Memory B cell (primary cell): ENCODE measurements around the gene GMDS.

Source experiments
- ATAC-seq: fragments of 150-1000 bp; cut with Tn5 transposase; 2 replicates; pipeline ENCODE4 v1.10.0; 2021; ENCODE audit warnings: low read depth, mild to moderate bottlenecking, moderate library complexity
- DNase-seq, 2 donors: peaks; one replicate each; pipeline ENCODE4 v3.0.0; 2022; ENCODE audit warnings: low spot score in 2 of 2
- H3K27ac Mint-ChIP-seq: one replicate; pipeline ENCODE4 v1.8.0; 2022; ENCODE audit warnings: mild to moderate bottlenecking, moderate library complexity, mixed read lengths
- H3K27me3 Mint-ChIP-seq: one replicate; pipeline ENCODE4 v1.8.0; 2022; ENCODE audit warnings: mixed read lengths
- H3K36me3 Mint-ChIP-seq: one replicate; pipeline ENCODE4 v1.8.0; 2022; ENCODE audit warnings: mild to moderate bottlenecking, mixed read lengths
- H3K4me1 Mint-ChIP-seq: one replicate; pipeline ENCODE4 v1.8.0; 2022; ENCODE audit warnings: mixed read lengths
- H3K4me3 Mint-ChIP-seq: one replicate; pipeline ENCODE4 v1.8.0; 2022; ENCODE audit warnings: mild to moderate bottlenecking, moderate library complexity, mixed read lengths
- H3K9me3 Mint-ChIP-seq: one replicate; pipeline ENCODE4 v1.8.0; 2022; ENCODE audit warnings: mixed read lengths

Gene GMDS

DNA sequence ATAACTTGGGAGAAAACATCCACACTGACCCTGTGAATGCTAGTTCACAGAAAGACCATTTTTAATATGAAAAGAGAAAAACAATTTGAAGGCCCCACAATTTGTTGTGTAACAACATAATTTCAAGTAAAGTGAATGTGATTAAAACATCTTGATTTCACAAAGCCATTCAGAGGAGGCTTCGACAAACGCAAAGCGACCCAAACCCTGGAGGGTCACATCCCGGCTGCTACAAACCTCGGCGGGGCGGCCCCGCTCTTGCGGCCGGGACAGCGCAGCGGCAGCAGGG is 621.7 kb downstream of the GMDS start:
- Mint-ChIP-seq H3K27me3 (peaks cover 25% of the 10 kb centered on the region), H3K9me3 (no peaks in the 10 kb centered on the region), H3K4me3 (peak overlapping the region; percentile 37), H3K36me3 (peaks cover 4% of the 10 kb centered on the region), H3K27ac (no peak overlapping the region), H3K4me1 (peaks cover 7% of the 10 kb centered on the region)
- ATAC-seq, result no peak
- DNase-seq, result no peak

DNA sequence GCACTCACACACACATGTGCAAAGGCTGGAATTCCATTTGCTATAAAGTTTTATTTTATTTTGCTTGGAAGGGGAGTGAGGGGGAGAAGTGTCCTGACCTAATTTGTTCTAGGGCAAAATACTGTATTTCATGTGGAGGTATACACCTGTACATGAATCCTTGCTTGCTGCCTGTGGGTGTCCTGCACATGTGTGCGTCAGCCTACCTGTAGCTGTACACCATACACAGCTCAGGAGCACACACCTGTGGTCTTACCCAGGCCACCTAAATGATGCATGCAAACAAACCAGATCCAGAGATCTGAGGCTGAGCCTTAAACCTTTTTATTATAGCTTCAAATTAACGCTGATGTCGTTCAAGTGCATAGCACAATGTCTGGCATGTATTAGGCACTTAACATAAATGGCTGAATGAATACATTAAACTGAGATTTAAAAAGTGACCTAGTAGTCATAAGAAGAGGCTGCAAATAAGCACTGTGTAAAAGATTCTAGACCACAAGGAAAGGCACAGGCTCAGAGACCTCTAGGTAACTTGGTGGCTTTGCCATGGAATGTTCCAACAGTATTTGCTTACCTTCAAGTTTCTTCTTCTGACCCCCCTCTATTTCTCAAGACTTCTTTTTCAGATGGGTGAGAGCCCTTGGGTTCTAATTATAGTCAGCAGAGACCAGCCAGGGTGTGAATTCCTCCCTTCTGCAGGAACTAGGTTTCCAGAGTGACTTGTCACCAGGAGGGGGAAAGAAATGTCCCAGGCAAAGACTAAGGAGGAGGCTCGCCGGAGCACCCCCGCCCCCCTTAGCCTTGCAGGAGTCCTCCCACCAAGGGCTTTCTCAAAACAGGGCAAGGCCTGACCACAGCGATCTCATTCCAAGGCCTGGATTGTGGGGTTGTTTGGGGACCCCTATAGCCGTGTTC is 622.3 kb downstream of the GMDS start:
- peaks cover 26% of the 10 kb centered on the region for H3K27me3 Mint-ChIP-seq
- DNase-seq (no peak), ATAC-seq (no peak)
- H3K4me1 Mint-ChIP-seq, result peaks cover 7% of the 10 kb centered on the region
- H3K36me3 Mint-ChIP-seq, result peaks cover 4% of the 10 kb centered on the region
- no peaks in the 10 kb centered on the region for H3K9me3 Mint-ChIP-seq
- no peak overlapping the region for H3K27ac Mint-ChIP-seq
- peak overlapping the region; percentile 37 for H3K4me3 Mint-ChIP-seq

DNA sequence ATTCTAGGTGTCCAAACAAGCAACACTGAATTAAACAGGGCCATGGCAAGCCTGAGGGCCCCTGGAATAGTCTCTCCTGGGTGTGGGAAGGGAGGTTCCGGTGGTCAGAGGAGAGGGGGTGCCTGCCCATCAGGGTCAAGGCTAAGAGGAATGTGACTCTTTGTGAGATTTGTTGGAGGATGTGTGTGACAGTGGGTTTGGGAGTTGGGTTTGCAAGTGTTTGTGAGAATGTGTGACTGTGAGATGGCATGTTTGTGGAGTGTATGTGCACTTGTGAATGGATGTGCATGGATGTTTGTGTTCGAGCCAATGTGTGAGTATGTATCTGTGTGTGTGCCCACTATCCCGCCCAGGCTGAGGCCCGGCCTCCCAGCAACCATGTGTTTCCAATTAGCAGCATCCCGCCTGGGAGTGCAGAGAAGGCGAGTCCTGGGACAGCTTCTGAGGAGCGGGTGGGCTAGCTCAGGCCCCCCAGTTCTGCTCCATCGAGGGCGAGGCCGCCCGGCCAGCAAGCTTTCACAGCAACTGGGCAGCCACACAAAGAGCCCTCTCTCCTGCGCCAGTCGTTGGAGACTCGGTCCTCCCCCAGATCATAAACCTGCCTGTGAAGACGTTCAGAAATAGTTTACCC is 623.1 kb downstream of the GMDS start:
- no peaks in the 10 kb centered on the region for H3K9me3 Mint-ChIP-seq
- H3K4me3 Mint-ChIP-seq, result no peak overlapping the region
- H3K27me3 Mint-ChIP-seq, result peaks cover 27% of the 10 kb centered on the region
- H3K27ac Mint-ChIP-seq, result no peak overlapping the region
- H3K36me3 Mint-ChIP-seq, result peaks cover 4% of the 10 kb centered on the region
- ATAC-seq (no peak), DNase-seq (no peak)
- H3K4me1 Mint-ChIP-seq, result peaks cover 7% of the 10 kb centered on the region

DNA sequence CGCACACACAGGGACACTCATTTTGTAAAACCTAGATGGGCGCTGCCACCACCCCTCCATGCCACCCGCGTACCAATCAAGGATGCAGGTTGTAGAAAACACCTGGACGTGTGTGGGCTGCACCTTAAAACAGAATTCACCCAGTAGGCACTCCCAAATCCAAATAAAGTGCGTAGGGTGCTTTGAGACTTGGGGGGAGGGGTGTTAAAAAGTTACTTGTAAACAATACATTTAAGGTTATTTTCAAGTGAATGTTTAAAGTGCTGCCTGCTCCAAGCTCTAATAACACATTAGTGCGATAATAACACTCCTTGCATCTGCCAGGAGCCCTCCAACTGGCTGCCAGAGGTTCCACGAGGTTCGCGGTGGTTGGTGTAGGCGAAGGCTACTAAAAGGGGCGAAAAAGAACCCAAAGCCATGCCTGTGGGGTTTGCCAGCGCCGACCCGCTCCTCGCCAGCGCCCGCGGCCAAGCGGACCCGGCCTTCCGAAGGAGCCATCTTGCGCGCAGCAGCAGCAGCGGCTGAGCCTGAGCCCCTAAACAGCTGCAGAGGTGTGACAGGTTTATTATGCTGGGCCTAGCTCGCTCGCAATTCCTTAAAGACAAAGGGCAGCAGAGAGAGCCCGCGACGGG is 624.2 kb downstream of the GMDS start:
- no peak overlapping the region for H3K27ac Mint-ChIP-seq
- H3K4me1 Mint-ChIP-seq, result peaks cover 7% of the 10 kb centered on the region
- ATAC-seq (no peak), DNase-seq (no peak)
- H3K4me3 Mint-ChIP-seq, result no peak overlapping the region
- H3K27me3 Mint-ChIP-seq, result peaks cover 23% of the 10 kb centered on the region
- H3K9me3 Mint-ChIP-seq, result no peaks in the 10 kb centered on the region
- peaks cover 4% of the 10 kb centered on the region for H3K36me3 Mint-ChIP-seq

DNA sequence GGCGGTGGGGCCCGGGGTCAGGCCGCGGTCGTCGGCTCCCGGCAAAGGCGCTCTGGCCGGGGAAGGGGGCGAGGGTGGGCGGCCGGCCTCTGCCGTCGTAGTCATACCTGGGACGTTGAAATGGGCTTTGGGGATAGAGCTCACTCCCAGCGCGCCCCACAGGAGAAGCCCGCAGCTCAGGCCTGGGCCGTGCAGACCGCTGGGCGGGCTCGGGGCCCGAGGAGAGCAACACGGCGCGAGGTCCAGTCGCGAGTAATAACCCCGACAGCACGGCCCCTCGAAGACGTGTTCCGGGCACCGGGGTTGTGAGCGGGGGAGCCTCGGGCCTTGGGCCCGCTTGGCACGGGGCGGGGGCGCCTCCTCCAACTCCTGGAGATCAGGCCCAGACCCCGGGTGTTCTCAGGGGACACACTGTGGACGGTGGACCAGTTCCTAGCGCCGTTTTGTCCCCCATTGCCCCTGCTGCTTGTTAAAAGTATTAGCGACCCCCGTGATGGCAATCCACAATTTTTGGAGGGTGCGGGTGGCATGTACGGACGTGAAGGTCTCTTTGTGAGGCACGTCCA is 624.8 kb downstream of the GMDS start:
- DNase-seq (no peak), ATAC-seq (no peak)
- Mint-ChIP-seq H3K27ac (no peak overlapping the region), H3K4me1 (peaks cover 7% of the 10 kb centered on the region), H3K9me3 (no peaks in the 10 kb centered on the region), H3K36me3 (peaks cover 4% of the 10 kb centered on the region), H3K4me3 (no peak overlapping the region), H3K27me3 (peaks cover 21% of the 10 kb centered on the region)

DNA sequence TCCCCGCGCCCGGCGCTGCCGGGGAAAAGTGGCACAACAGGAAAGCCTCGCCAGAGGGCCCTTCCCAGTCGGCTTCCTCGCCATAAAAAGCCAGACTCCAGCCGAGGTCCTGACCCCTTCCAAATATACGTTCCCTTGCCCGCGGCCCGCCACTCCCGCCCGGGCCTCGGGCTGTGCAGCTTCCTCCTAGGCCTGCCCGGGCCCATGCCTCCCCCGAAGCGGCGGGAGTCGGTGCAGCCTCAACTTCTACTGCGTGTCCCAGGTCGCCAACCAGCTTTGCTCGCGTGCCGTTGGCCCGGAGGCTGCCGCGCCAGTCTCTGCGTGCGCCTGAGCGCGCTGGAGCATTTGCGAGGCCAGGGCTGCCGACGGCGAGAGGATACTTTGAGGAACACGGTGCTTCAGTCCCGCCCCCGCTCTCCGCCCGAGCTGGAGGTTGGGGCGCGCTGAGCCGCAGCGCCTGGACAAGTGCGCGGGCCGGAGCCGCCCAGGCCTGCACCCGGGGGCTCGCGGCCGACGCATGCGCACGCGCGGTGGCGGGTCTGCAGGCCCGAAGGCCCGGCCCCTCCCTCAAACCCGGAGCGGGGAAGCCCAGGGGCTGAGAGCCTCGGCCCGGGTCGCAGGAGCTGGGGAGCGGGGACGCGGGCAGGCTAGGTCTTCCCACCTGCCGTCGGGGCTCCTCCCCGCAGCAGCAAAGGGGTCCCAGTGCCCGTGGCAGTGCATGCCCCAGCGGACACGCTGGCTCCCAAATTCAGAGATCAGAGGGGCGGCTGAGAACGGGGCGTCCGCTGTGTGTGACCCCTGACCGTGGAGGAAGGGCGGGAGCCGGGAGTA is 625.5 kb downstream of the GMDS start:
- H3K36me3 Mint-ChIP-seq, result peaks cover 4% of the 10 kb centered on the region
- ATAC-seq, result peak; percentile 41

DNA sequence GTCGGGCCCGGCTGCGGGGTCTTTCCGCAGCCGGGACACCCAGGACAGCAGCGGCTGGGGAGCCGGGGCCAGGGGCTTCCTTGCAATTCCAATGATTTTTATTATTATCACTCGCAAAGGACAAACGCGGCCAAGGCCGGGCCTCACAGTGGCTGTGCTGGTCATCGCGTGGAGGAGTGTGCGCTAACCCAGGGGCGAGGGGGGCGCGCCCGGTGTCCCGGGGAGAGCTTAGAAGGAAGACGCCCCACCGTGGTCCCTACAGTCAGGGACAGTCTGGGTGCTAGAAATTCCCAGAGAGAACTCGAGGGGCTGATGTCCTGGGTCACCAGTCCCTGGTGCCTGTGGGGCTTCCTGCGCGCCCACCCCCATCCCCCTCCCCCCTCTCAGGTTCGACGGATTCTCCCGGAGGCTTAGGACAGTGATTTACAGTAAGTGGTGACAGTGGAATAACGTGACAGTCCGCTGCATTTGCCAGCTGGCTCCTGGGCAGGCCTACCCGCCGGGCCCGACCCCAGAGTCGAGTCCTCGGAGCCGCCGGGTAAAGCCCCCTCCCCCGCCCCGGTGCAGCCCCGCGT is 626.2 kb downstream of the GMDS start:
- H3K4me3 Mint-ChIP-seq, result no peak overlapping the region
- peaks cover 15% of the 10 kb centered on the region for H3K27me3 Mint-ChIP-seq
- H3K4me1 Mint-ChIP-seq, result no peaks in the 10 kb centered on the region
- no peak overlapping the region for H3K27ac Mint-ChIP-seq
- ATAC-seq (no peak), DNase-seq (no peak)
- H3K9me3 Mint-ChIP-seq, result no peaks in the 10 kb centered on the region
- peaks cover 4% of the 10 kb centered on the region for H3K36me3 Mint-ChIP-seq

More for the DNA sequence above, 625.5 kb downstream of the GMDS start:
- Mint-ChIP-seq H3K27me3 (peaks cover 15% of the 10 kb centered on the region), H3K4me3 (peak overlapping the region; percentile 37), H3K9me3 (no peaks in the 10 kb centered on the region), H3K27ac (no peak overlapping the region), H3K4me1 (peaks cover under 1% of the 10 kb centered on the region)
- DNase-seq, result peak in 1 of 2 donors; percentile 31

DNA sequence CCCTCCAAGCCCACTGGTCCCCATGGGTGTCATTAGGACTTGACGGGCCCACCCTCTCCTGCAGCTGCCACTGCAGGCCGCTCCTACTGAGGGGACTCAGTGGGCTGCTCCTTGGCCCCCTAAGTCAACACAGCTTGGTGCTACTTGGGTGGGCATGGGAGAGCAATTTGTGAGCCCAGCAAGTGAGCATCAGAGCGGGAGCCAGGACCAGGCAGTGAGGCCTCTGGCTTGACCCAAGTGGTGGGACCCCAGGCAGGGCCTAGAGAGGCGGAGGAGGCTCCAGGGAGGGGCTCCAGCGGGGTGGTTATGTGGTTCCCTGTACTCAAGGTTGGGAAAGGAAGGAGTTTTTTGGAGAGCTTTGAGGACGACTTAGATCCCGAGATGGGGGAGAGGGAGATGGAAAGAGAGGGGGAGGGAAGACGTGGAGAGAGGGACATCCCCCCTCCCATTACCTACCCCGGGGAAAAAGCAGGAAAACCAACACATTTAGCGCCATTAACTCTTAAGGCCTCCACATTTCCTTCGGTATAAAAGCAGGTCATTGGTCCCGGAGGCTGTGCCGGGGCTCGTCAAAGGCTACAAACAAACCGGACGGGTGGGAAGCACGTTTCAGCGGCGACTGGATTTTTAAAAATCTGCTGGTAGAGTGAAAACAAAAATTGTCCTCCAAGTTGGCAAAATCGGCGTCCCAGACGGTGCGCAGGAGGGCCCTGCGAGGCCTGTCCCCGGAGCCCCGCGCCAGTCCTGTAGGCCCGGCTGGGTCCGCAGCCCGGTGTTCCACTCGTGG is 626.9 kb downstream of the GMDS start:
- Mint-ChIP-seq H3K36me3 (peaks cover 4% of the 10 kb centered on the region), H3K27me3 (peaks cover 15% of the 10 kb centered on the region), H3K4me3 (no peak overlapping the region), H3K9me3 (no peaks in the 10 kb centered on the region), H3K27ac (no peak overlapping the region), H3K4me1 (no peaks in the 10 kb centered on the region)
- ATAC-seq (no peak), DNase-seq (no peak)

DNA sequence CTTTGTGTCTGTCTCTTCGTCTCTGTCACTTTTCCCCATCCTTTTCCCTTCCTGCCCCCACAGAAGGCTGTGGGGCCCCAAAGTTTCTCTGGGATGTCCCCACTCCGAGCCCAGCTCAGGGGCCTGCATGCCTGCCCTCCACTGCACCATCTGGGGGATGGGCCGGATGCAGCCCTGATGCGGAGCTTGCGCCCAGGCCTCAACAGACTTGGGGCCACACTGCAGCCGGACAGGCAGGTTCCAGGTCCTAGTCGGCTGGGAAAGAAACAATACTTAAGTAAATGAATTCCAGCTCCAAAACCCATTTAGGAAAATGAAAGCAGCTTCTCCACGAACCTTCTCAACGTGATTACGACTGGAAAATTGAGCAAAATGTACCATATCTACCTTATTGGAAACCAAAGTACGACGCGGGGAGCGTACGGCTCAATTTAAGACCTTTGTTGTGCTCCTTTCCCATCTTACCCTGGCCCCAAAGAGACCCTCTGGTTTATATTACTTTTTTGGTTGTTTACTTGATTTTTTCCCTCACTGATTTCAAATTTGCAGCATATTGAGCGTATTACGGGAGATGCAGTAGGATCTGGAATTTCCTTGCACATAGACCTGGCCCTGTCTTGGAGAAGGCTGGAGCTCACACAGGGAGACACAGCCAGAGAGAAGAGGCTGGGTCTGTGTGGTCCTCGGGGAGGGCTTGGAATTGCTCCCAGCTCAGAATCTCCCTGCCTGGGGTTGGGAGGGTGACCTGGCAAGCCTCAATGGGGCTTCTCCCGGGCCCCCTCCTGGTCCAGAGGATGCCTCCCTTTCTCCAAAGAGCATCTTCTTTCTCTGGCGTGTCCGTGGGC is 627.7 kb downstream of the GMDS start:
- Mint-ChIP-seq H3K9me3 (no peaks in the 10 kb centered on the region), H3K27me3 (peaks cover 15% of the 10 kb centered on the region), H3K4me1 (no peaks in the 10 kb centered on the region), H3K36me3 (peaks cover 4% of the 10 kb centered on the region), H3K27ac (no peak overlapping the region), H3K4me3 (no peak overlapping the region)
- ATAC-seq, result no peak
- DNase-seq, result no peak

DNA sequence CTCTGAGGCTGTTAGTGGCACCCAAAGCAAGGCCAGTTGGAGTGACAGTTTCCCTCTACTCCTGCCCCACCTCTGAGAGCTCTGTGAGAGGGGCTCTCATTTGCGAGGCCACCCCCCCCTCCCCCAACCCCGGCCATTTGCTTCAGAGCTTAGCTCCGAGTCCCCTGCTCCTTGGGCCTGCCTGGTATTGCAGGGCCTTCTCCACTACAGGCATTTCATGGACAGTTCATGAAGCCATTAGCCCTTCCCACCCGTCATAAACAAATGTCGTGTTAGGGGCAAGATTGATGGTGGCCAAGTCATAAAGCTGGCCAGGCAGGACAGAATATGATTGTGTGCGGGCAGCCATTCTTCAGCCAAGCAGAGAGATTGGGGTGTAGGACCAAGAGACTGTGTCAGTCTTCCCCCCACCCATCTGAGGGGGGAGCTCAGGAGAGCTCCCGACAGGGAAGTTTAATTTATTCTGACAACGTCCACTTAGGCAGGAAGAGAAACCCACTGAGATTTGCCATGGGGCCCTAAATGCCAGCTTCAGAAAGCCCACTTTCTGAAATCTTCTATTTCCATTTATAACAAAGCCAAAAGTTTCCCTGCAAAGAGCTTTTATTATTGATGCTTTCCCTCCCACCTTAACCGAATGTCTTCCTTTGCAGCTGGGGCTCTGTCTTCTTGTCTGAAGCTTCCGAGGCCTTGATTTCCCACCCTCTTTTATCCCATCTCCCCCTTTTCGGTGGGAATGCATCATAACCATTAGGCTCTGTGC is 628.5 kb downstream of the GMDS start:
- no peak overlapping the region for H3K4me3 Mint-ChIP-seq
- ATAC-seq (no peak), DNase-seq (no peak)
- no peak overlapping the region for H3K27ac Mint-ChIP-seq
- H3K27me3 Mint-ChIP-seq, result peaks cover 16% of the 10 kb centered on the region
- peaks cover 5% of the 10 kb centered on the region for H3K4me1 Mint-ChIP-seq
- H3K36me3 Mint-ChIP-seq, result no peaks in the 10 kb centered on the region
- H3K9me3 Mint-ChIP-seq, result no peaks in the 10 kb centered on the region

DNA sequence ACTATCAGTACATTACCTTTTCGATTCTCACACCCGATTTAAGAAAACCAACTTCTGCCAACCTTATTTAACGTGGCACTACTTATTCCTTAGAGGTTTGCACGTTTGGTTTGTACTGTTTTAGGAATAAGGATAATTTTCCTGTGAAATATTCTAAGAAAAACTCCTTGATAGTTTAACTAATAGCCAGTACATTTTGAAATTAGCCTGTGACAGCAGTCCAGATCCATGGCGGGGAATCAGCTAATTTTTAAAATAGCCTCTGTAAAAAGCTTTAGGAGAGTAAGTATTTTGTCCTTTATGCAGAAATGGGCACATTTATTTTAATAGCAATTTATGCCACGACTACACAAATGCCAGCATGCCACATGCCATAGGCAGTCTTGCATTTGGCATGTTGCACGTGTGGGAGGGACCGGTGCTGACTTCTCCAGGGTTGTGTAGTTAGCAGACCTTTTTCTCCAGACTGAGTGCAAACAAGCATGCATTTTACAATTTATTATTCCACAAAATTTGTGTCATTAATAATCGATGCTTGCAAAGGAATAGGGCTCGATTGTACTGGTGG is 629.5 kb downstream of the GMDS start:
- no peak overlapping the region for H3K27ac Mint-ChIP-seq
- peaks cover 6% of the 10 kb centered on the region for H3K4me1 Mint-ChIP-seq
- peaks cover 17% of the 10 kb centered on the region for H3K27me3 Mint-ChIP-seq
- DNase-seq (no peak), ATAC-seq (no peak)
- H3K36me3 Mint-ChIP-seq, result no peaks in the 10 kb centered on the region
- H3K4me3 Mint-ChIP-seq, result no peak overlapping the region
- no peaks in the 10 kb centered on the region for H3K9me3 Mint-ChIP-seq
